K562 (cell line): ENCODE results near the gene CGB3. TPM values are rescaled to one million over a fixed set of nuclear protein-coding genes. Genes with fewer than 3 reads are reported as not detected.
"Not testable (repeated sequence)": the region's sequence is repeated elsewhere in the genome, so short reads cannot be mapped to it uniquely, and the experiment has no call there.

Source experiments
- ATF1 ChIP-seq, 2 experiments: fragments of 450-650 bp in 1 of 2; IDR thresholded peaks; 2 replicates each; pipeline ENCODE4 v1.6.1; 2016; ENCODE audit warnings: missing compliant biosample characterization in 1 of 2, missing genetic modification characterization in 1 of 2
- BHLHE40 ChIP-seq: IDR thresholded peaks from 2 replicates; pipeline ENCODE4 v1.6.1; 2011; ENCODE audit warnings: low read length, improper control_type of control experiment
- CTBP1 ChIP-seq: fragments of 450-650 bp; IDR thresholded peaks from 2 replicates; pipeline ENCODE4 v1.6.1; 2016; ENCODE audit warnings: borderline replicate concordance
- CXXC5 ChIP-seq: fragments of 250-450 bp; sonication (Bioruptor Pico); IDR thresholded peaks from 2 replicates; pipeline ENCODE4 v1.8.0; 2022; ENCODE audit warnings: inconsistent platforms, mild to moderate bottlenecking, moderate library complexity
- JUN ChIP-seq, 2 experiments: sonication (generic) in 1 of 2; formaldehyde crosslinking in 1 of 2; IDR thresholded peaks; 2 replicates each; pipeline versions ENCODE4 v1.6.1 to v1.8.0; 2012 to 2022; ENCODE audit warnings: borderline replicate concordance in 2 of 2, mild to moderate bottlenecking in 2 of 2, improper control_type of control experiment in 1 of 2, low read depth in 1 of 2, low read length in 1 of 2, missing genetic modification reagents in 1 of 2
- LEF1 ChIP-seq: fragments of 450-650 bp; IDR thresholded peaks from 2 replicates; pipeline ENCODE4 v1.6.1; 2016; ENCODE audit warnings: mild to moderate bottlenecking
- MYC ChIP-seq, 2 experiments: fragments of 250-450 bp in 1 of 2; sonication (Bioruptor Pico) in 1 of 2; IDR thresholded peaks; 2 replicates each; pipeline versions ENCODE4 v1.5.1 to v1.6.1; 2012 to 2021; ENCODE audit warnings: low read depth in 2 of 2, borderline replicate concordance in 1 of 2, improper control_type of control experiment in 1 of 2, low read length in 1 of 2, mild to moderate bottlenecking in 1 of 2, moderate library complexity in 1 of 2
- NFIC ChIP-seq: fragments of 450-650 bp; IDR thresholded peaks from 2 replicates; pipeline ENCODE4 v1.6.1; 2017; ENCODE audit warnings: mild to moderate bottlenecking, inconsistent platforms
- SPI1 ChIP-seq: IDR thresholded peaks from 2 replicates; pipeline ENCODE4 v1.6.1; 2011; ENCODE audit warnings: low read depth, low read length, control low read depth, borderline replicate concordance
- TARDBP ChIP-seq: fragments of 450-650 bp; IDR thresholded peaks from 2 replicates; pipeline ENCODE4 v1.6.1; 2016
- TBL1XR1 ChIP-seq, 2 experiments: IDR thresholded peaks; 2 replicates each; pipeline ENCODE4 v1.6.1; 2012; ENCODE audit warnings: improper control_type of control experiment in 2 of 2, low read length in 2 of 2, mild to moderate bottlenecking in 1 of 2
- polyA plus RNA-seq, 8 experiments: library from polyadenylated mRNA; depleted of rRNA in 4 of 8; stranded (reverse) in 5 of 8; unstranded in 3 of 8; fragments of >200 nt; fragmentation: Nextera tagmentation in 2 of 8; fragmentation: Illumina TruSeq in 1 of 8; extraction: Ambion mirVana in 2 of 8; extraction: Trizol in 1 of 8; gene quantifications; 2 replicates each; pipeline versions ENCODE4 v1.2.1 to v1.2.3, GENCODE V29; 2011 to 2014; ENCODE audit warnings: inconsistent platforms in 1 of 8, missing spikeins in 1 of 8
- total RNA-seq, 7 experiments: library from RNA; depleted of rRNA in 6 of 7; stranded (reverse); fragments of >200 nt in 6 of 7; fragmentation: Illumina TruSeq in 2 of 7; extraction: Trizol in 2 of 7; gene quantifications; 2 replicates each; pipeline versions ENCODE4 v1.2.1 to v1.2.3, GENCODE V29; 2011 to 2021; ENCODE audit warnings: low replicate concordance in 1 of 7
- TF ChIP-seq, protein P1 (sequence below), 2 experiments: fragments of 450-650 bp in 1 of 2; sonication (generic) in 1 of 2; formaldehyde crosslinking in 1 of 2; IDR thresholded peaks; 2 replicates each; pipeline versions ENCODE4 v1.7.1 to v1.9.0; 2016 to 2022; ENCODE audit warnings: inconsistent platforms in 1 of 2, mild to moderate bottlenecking in 1 of 2, missing genetic modification reagents in 1 of 2
- TF ChIP-seq, protein P2 (sequence below): IDR thresholded peaks from 2 replicates; pipeline ENCODE4 v1.6.1; 2011; ENCODE audit warnings: borderline replicate concordance, low read depth, mild to moderate bottlenecking, moderate library complexity, low read length; ENCODE audit not compliant: insufficient read depth, poor library complexity, severe bottlenecking
- TF ChIP-seq, protein P3 (sequence below): fragments of 450-650 bp; IDR thresholded peaks from 2 replicates; pipeline ENCODE4 v1.6.1; 2016

The CGB3 gene
- total and polyA plus RNA-seq, 9 of the 15 experiments (the other 6 are each of a cell fraction or from before 2014, with no cell fraction given), result not detected

DNA sequence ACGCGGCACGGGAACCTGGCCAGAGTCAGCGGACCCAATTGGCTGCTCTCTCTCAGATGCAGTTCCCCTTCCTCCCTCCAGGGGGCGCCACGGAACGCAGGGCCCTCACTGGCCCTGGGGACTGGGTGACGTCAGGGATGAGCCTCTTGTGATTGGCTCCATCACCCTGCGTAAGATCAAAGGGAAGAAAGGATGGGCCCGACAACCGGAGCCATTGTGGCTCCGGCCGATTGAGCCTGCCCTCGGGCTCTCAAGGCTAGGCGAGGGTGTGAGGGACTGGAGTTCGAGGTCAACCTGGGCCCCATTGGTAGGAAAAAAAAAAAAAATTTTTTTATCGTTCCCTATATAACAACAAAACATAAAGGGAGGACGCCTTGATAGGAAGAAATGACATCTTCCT, 12.7 kb upstream of the CGB3 start, which contains the start of gene CGB1 (continued):
- TF ChIP-seq TARDBP, result 0 out of 2 replicates have a peak, but pooled peaks have one; percentile 27
- TF ChIP-seq, protein P1, sequence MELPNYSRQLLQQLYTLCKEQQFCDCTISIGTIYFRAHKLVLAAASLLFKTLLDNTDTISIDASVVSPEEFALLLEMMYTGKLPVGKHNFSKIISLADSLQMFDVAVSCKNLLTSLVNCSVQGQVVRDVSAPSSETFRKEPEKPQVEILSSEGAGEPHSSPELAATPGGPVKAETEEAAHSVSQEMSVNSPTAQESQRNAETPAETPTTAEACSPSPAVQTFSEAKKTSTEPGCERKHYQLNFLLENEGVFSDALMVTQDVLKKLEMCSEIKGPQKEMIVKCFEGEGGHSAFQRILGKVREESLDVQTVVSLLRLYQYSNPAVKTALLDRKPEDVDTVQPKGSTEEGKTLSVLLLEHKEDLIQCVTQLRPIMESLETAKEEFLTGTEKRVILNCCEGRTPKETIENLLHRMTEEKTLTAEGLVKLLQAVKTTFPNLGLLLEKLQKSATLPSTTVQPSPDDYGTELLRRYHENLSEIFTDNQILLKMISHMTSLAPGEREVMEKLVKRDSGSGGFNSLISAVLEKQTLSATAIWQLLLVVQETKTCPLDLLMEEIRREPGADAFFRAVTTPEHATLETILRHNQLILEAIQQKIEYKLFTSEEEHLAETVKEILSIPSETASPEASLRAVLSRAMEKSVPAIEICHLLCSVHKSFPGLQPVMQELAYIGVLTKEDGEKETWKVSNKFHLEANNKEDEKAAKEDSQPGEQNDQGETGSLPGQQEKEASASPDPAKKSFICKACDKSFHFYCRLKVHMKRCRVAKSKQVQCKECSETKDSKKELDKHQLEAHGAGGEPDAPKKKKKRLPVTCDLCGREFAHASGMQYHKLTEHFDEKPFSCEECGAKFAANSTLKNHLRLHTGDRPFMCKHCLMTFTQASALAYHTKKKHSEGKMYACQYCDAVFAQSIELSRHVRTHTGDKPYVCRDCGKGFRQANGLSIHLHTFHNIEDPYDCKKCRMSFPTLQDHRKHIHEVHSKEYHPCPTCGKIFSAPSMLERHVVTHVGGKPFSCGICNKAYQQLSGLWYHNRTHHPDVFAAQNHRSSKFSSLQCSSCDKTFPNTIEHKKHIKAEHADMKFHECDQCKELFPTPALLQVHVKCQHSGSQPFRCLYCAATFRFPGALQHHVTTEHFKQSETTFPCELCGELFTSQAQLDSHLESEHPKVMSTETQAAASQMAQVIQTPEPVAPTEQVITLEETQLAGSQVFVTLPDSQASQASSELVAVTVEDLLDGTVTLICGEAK (IDR thresholded peaks at IDR 0.05), result peak; percentile 72
- TF ChIP-seq, protein P1 (CRISPR knock-in tag; IDR thresholded peaks at IDR 0.05), result not testable (repeated sequence)
- TF ChIP-seq NFIC, result 0 out of 2 replicates have a peak, but pooled peaks have one; percentile 18
- peak; percentile 99 for TF ChIP-seq LEF1
- peak; percentile 52; the same call in 1 of the 2 replicates for TF ChIP-seq ATF1 (CRISPR knock-in tag; IDR thresholded peaks at IDR 0.05)
- TF ChIP-seq ATF1 (tag; IDR thresholded peaks at IDR 0.05), result peak; percentile 95
- TF ChIP-seq MYC (IDR thresholded peaks at IDR 0.05; ENCODE audit: low read depth, low read length), result 0 out of 2 replicates have a peak, but pooled peaks have one; percentile 18
- not testable (repeated sequence) for TF ChIP-seq MYC (CRISPR knock-in tag; IDR thresholded peaks at IDR 0.05; ENCODE audit: borderline replicate concordance, low read depth); JUN (CRISPR knock-in tag; IDR thresholded peaks at IDR 0.05; ENCODE audit: borderline replicate concordance)
- TF ChIP-seq BHLHE40, result 0 out of 2 replicates have a peak, but pooled peaks have one; percentile 4
- TF ChIP-seq TBL1XR1 (IDR thresholded peaks at IDR 0.05; ENCODE audit: low read length in 2 of 2), result 0 out of 4 replicates have a peak, but pooled peaks of 1 of the 2 experiments have one; percentile 31
- TF ChIP-seq CTBP1, result peak; percentile 96
- 0 out of 2 replicates have a peak, but pooled peaks have one; percentile 22 for TF ChIP-seq SPI1
- TF ChIP-seq, protein P2, sequence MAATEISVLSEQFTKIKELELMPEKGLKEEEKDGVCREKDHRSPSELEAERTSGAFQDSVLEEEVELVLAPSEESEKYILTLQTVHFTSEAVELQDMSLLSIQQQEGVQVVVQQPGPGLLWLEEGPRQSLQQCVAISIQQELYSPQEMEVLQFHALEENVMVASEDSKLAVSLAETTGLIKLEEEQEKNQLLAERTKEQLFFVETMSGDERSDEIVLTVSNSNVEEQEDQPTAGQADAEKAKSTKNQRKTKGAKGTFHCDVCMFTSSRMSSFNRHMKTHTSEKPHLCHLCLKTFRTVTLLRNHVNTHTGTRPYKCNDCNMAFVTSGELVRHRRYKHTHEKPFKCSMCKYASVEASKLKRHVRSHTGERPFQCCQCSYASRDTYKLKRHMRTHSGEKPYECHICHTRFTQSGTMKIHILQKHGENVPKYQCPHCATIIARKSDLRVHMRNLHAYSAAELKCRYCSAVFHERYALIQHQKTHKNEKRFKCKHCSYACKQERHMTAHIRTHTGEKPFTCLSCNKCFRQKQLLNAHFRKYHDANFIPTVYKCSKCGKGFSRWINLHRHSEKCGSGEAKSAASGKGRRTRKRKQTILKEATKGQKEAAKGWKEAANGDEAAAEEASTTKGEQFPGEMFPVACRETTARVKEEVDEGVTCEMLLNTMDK, result peak; percentile 57
- peak; percentile 90 for TF ChIP-seq CXXC5
- peak; percentile 8; the same call in 1 of the 2 replicates for TF ChIP-seq JUN (IDR thresholded peaks at IDR 0.05; ENCODE audit: borderline replicate concordance, low read depth, low read length)
- TF ChIP-seq, protein P3, sequence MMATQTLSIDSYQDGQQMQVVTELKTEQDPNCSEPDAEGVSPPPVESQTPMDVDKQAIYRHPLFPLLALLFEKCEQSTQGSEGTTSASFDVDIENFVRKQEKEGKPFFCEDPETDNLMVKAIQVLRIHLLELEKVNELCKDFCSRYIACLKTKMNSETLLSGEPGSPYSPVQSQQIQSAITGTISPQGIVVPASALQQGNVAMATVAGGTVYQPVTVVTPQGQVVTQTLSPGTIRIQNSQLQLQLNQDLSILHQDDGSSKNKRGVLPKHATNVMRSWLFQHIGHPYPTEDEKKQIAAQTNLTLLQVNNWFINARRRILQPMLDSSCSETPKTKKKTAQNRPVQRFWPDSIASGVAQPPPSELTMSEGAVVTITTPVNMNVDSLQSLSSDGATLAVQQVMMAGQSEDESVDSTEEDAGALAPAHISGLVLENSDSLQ, result 0 out of 2 replicates have a peak, but pooled peaks have one; percentile 10
